Esophagus squamous epithelium (tissue), 5 donors: Measurements from ENCODE around the gene CRYM. TPM values are rescaled to one million over a fixed set of nuclear protein-coding genes. Genes with fewer than 3 reads are reported as not detected.

Experiments
- DNase-seq: peaks from one replicate; lab custom pipeline; 2025; lab: John Stamatoyannopoulos, UW
- H3K27ac ChIP-seq, 4 donors: fragments of 200-600 bp; sonication (generic); one replicate each; pipeline ENCODE4 v1.5.1; 2016 to 2019; ENCODE audit warnings: mild to moderate bottlenecking in 1 of 4
- H3K27me3 ChIP-seq, 4 donors: fragments of 200-600 bp; sonication (generic); 1 replicate in 3 of 4; 2 replicates in 1 of 4; pipeline versions ENCODE4 v1.5.1 to v1.6.0; 2017 to 2021; ENCODE audit warnings: antibody characterized with exemption in 1 of 4
- H3K36me3 ChIP-seq, 3 donors: fragments of 200-600 bp; sonication (generic); one replicate each; pipeline ENCODE4 v1.5.1; 2016 to 2019
- H3K4me1 ChIP-seq, 3 donors: fragments of 200-600 bp; sonication (generic); one replicate each; pipeline ENCODE4 v1.5.1; 2017 to 2019
- H3K4me3 ChIP-seq, 4 donors: fragments of 200-600 bp; sonication (generic); 1 replicate in 3 of 4; 2 replicates in 1 of 4; pipeline ENCODE4 v1.5.1; 2016 to 2019; ENCODE audit warnings: mild to moderate bottlenecking in 2 of 4, moderate library complexity in 1 of 4
- H3K9me3 ChIP-seq, 3 donors: fragments of 200-600 bp; sonication (generic); one replicate each; pipeline ENCODE4 v1.5.1; 2016 to 2019
- POLR2A ChIP-seq, 4 donors: fragments of 450-650 bp; IDR thresholded peaks; one replicate each; pipeline ENCODE4 v1.6.1; 2017; ENCODE audit warnings: antibody characterized with exemption in 4 of 4, mild to moderate bottlenecking in 4 of 4, moderate library complexity in 3 of 4
- whole genome bisulfite sequencing, 2 donors: methylation state at CpG; one replicate each; pipeline ENCODE4 v1.1.5; 2018; 5-methylcytosine and 5-hydroxymethylcytosine counted together
- intact Hi-C: fragments of 100-400 bp; cut with DNase I; formaldehyde crosslinking; loops from one replicate; pipeline ENCODE4 v1.15.0; 2022
- total RNA-seq, 4 donors: library from RNA; depleted of rRNA; stranded (reverse); fragments of >200 nt; gene quantifications; one replicate each; pipeline ENCODE4 v1.1.0, GENCODE V29; 2016
- TF ChIP-seq, protein P1 (sequence below), 6 experiments: fragments of 450-650 bp in 4 of 6; fragments of 200-600 bp in 2 of 6; sonication (generic) in 2 of 6; IDR thresholded peaks; one replicate each; pipeline ENCODE4 v1.5.1; 2016 to 2019; ENCODE audit warnings: antibody characterized with exemption in 6 of 6, mild to moderate bottlenecking in 4 of 6, moderate library complexity in 4 of 6
- donor health status: DM: yes; HTN: yes; CAD: no.

Gene CRYM
- total RNA-seq, 4 donors from 2014 or later: 2.0 to 13.9 (median 5.8) TPM

DNA sequence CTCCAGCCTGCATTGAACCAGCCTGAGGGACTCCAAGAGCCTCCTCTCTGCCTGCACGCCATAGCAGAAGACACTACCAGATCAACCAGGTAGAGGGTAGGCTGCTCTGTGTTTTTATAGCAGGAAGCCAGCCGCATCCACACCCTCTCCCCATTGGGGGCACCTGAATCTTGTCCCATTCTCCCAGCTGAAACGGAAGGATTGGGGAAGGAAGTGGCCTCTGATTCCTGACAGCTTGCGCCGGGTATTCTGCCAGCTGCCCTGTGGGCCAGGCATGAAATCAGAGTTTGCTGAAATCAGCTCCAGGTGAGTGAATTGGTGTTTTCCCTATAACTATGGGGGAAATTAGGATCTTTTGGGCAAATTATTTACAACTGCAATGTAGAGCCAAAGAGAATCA lies 66.6 kb downstream of the CRYM start, which contains the start of gene ZP2:
Gene ZP2, minus strand, starts transcription at position 89 of the 400 bp plus-strand sequence. Its CDS starts 27 bp downstream, at position 62.
- no peak for TF ChIP-seq POLR2A (IDR thresholded peaks at IDR 0.05)
- TF ChIP-seq, protein P1, sequence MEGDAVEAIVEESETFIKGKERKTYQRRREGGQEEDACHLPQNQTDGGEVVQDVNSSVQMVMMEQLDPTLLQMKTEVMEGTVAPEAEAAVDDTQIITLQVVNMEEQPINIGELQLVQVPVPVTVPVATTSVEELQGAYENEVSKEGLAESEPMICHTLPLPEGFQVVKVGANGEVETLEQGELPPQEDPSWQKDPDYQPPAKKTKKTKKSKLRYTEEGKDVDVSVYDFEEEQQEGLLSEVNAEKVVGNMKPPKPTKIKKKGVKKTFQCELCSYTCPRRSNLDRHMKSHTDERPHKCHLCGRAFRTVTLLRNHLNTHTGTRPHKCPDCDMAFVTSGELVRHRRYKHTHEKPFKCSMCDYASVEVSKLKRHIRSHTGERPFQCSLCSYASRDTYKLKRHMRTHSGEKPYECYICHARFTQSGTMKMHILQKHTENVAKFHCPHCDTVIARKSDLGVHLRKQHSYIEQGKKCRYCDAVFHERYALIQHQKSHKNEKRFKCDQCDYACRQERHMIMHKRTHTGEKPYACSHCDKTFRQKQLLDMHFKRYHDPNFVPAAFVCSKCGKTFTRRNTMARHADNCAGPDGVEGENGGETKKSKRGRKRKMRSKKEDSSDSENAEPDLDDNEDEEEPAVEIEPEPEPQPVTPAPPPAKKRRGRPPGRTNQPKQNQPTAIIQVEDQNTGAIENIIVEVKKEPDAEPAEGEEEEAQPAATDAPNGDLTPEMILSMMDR (IDR thresholded peaks at IDR 0.05): no peak
- Histone ChIP-seq H3K9me3 (no peaks in the 10 kb centered on the region), H3K36me3 (no peaks in the 10 kb centered on the region), H3K27me3 (peaks cover 0 to 49% (median 0%) of the 10 kb centered on the region in 4 donors), H3K27ac (no peak within 1 kb of the TSS), H3K4me3 (no peak within 1 kb of the TSS), H3K4me1 (peaks cover 0 to 15% (median 4%) of the 10 kb centered on the region in 3 donors)
- no peak for DNase-seq
- WGBS, 2 donors: 75% methylated on average over 4 of the region's 5 CpGs; no CpG with 5 or more reads in 1 of the 2 donors
- intact Hi-C loops: no loop called here

Other genes with a start within 250 kb of the CRYM start
- gene DNAH3, start 127.4 kb downstream of the CRYM start, total RNA-seq: under 1 TPM in 2 of 4 donors, not detected in 2; 0.57 TPM
- 100 to 1,000 TPM in 3 of 4 donors, 10 to 100 TPM in 1; 46.3 to 137 (median 111) TPM for gene LDAF1, start 119.6 kb downstream of the CRYM start, total RNA-seq
- not detected for gene ZP2, start 66.7 kb downstream of the CRYM start, total RNA-seq
- not detected for gene ANKS4B, start 44.6 kb downstream of the CRYM start, total RNA-seq